K562 (cell line): ENCODE measurements around the gene FBXO8. TPM values are rescaled to one million over a fixed set of nuclear protein-coding genes. Genes with fewer than 3 reads are reported as not detected.

Experiments used
- CBFA2T3 ChIP-seq: fragments of 450-650 bp; IDR thresholded peaks from 2 replicates; pipeline ENCODE4 v1.6.1; 2017
- DPF2 ChIP-seq: fragments of 450-650 bp; IDR thresholded peaks from 2 replicates; pipeline ENCODE4 v1.6.1; 2016
- FOSL1 ChIP-seq: fragments of 200-800 bp; sonication (Bioruptor generic); conservative IDR thresholded peaks from 2 replicates; pipeline ENCODE4 v1.6.1; 2016; ENCODE audit warnings: missing genetic modification characterization, missing compliant biosample characterization
- KLF10 ChIP-seq: fragments of 250-450 bp; sonication (Bioruptor Pico); IDR thresholded peaks from 2 replicates; pipeline ENCODE4 v1.6.1; 2021; ENCODE audit warnings: matching md5 sums
- MYBL2 ChIP-seq, 2 experiments: fragments of 450-650 bp in 1 of 2; sonication (generic) in 1 of 2; formaldehyde crosslinking in 1 of 2; IDR thresholded peaks; 2 replicates each; pipeline versions ENCODE4 v1.6.1 to v1.8.1; 2017 to 2022; ENCODE audit warnings: borderline replicate concordance in 1 of 2, inconsistent platforms in 1 of 2, low read depth in 1 of 2, mild to moderate bottlenecking in 1 of 2, missing genetic modification reagents in 1 of 2, moderate library complexity in 1 of 2
- NR3C1 ChIP-seq: sonication (generic); formaldehyde crosslinking; IDR thresholded peaks from 2 replicates; pipeline ENCODE4 v1.8.1; 2022; ENCODE audit warnings: missing genetic modification reagents
- RBM17 ChIP-seq: fragments of 200-400 bp; formaldehyde crosslinking; IDR thresholded peaks from 2 replicates; pipeline ENCODE4 v1.6.1; 2017; ENCODE audit warnings: low read depth, mild to moderate bottlenecking, low read length, borderline replicate concordance
- SMARCA4 ChIP-seq: fragments of 450-650 bp; IDR thresholded peaks from 2 replicates; pipeline ENCODE4 v1.6.1; 2016
- ZNF197 ChIP-seq: fragments of 200-800 bp; sonication (Bioruptor generic); IDR thresholded peaks from 2 replicates; pipeline ENCODE4 v1.6.1; 2016; ENCODE audit warnings: low read depth, missing genetic modification characterization, missing compliant biosample characterization
- polyA plus RNA-seq, 8 experiments: library from polyadenylated mRNA; depleted of rRNA in 4 of 8; stranded (reverse) in 5 of 8; unstranded in 3 of 8; fragments of >200 nt; fragmentation: Nextera tagmentation in 2 of 8; fragmentation: Illumina TruSeq in 1 of 8; extraction: Ambion mirVana in 2 of 8; extraction: Trizol in 1 of 8; gene quantifications; 2 replicates each; pipeline versions ENCODE4 v1.2.1 to v1.2.3, GENCODE V29; 2011 to 2014; ENCODE audit warnings: inconsistent platforms in 1 of 8, missing spikeins in 1 of 8
- total RNA-seq, 7 experiments: library from RNA; depleted of rRNA in 6 of 7; stranded (reverse); fragments of >200 nt in 6 of 7; fragmentation: Illumina TruSeq in 2 of 7; extraction: Trizol in 2 of 7; gene quantifications; 2 replicates each; pipeline versions ENCODE4 v1.2.1 to v1.2.3, GENCODE V29; 2011 to 2021; ENCODE audit warnings: low replicate concordance in 1 of 7
- TF ChIP-seq, protein P1 (sequence below): fragments of 250-450 bp; sonication (Bioruptor Pico); IDR thresholded peaks from 2 replicates; pipeline ENCODE4 v1.8.0; 2021; ENCODE audit warnings: moderate library complexity, mild to moderate bottlenecking, inconsistent platforms
- TF ChIP-seq, protein P2 (sequence below): fragments of 450-650 bp; IDR thresholded peaks from 2 replicates; pipeline ENCODE4 v1.6.1; 2018; ENCODE audit not compliant: partially characterized antibody
- TF ChIP-seq, protein P3 (sequence below): fragments of 250-450 bp; sonication (Bioruptor Pico); IDR thresholded peaks from 2 replicates; pipeline ENCODE4 v1.5.0; 2020; ENCODE audit warnings: mild to moderate bottlenecking
- TF ChIP-seq, protein P4 (sequence below): IDR thresholded peaks from 3 replicates; pipeline ENCODE4 v1.6.1; 2011; ENCODE audit warnings: borderline replicate concordance, mild to moderate bottlenecking, moderate library complexity; ENCODE audit not compliant: insufficient read length; ENCODE audit errors: extremely low read depth

The FBXO8 gene
- total and polyA plus RNA-seq, 9 of the 15 experiments (the other 6 are each of a cell fraction or from before 2014, with no cell fraction given) = 12.9 to 27.1 (median 14.8) TPM

DNA sequence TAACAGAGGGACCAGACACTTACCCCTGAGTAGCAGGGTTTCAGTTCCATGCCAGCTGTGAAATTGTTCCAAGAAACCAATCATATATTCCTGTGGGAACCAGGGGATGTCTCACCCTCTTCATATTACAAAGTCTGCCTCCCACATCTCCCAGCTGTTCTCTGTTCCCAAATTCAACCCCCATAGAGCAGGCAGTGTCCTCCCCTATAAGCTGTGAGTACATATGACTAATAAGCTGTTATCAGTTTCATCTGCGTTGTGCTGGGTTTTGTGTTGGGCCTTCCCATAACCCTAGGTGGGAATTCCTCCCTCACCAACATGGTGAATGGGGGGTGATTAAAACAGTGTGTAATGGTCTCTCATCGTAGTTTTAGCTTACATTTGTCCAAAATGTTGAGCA is 41.3 kb upstream of the FBXO8 start (continued):
- TF ChIP-seq, protein P1, sequence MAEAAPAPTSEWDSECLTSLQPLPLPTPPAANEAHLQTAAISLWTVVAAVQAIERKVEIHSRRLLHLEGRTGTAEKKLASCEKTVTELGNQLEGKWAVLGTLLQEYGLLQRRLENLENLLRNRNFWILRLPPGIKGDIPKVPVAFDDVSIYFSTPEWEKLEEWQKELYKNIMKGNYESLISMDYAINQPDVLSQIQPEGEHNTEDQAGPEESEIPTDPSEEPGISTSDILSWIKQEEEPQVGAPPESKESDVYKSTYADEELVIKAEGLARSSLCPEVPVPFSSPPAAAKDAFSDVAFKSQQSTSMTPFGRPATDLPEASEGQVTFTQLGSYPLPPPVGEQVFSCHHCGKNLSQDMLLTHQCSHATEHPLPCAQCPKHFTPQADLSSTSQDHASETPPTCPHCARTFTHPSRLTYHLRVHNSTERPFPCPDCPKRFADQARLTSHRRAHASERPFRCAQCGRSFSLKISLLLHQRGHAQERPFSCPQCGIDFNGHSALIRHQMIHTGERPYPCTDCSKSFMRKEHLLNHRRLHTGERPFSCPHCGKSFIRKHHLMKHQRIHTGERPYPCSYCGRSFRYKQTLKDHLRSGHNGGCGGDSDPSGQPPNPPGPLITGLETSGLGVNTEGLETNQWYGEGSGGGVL (CRISPR knock-in tag) = no peak
- TF ChIP-seq, protein P2, sequence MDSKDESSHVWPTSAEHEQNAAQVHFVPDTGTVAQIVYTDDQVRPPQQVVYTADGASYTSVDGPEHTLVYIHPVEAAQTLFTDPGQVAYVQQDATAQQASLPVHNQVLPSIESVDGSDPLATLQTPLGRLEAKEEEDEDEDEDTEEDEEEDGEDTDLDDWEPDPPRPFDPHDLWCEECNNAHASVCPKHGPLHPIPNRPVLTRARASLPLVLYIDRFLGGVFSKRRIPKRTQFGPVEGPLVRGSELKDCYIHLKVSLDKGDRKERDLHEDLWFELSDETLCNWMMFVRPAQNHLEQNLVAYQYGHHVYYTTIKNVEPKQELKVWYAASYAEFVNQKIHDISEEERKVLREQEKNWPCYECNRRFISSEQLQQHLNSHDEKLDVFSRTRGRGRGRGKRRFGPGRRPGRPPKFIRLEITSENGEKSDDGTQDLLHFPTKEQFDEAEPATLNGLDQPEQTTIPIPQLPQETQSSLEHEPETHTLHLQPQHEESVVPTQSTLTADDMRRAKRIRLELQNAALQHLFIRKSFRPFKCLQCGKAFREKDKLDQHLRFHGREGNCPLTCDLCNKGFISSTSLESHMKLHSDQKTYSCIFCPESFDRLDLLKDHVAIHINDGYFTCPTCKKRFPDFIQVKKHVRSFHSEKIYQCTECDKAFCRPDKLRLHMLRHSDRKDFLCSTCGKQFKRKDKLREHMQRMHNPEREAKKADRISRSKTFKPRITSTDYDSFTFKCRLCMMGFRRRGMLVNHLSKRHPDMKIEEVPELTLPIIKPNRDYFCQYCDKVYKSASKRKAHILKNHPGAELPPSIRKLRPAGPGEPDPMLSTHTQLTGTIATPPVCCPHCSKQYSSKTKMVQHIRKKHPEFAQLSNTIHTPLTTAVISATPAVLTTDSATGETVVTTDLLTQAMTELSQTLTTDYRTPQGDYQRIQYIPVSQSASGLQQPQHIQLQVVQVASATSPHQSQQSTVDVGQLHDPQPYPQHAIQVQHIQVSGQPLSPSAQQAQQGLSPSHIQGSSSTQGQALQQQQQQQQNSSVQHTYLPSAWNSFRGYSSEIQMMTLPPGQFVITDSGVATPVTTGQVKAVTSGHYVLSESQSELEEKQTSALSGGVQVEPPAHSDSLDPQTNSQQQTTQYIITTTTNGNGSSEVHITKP = peak; percentile 63
- peak; percentile 18; the same call in 1 of the 2 replicates for TF ChIP-seq CBFA2T3
- TF ChIP-seq KLF10 (CRISPR knock-in tag) = no peak
- peak; percentile 20; the same call in 1 of the 2 replicates for TF ChIP-seq SMARCA4
- TF ChIP-seq RBM17 = no peak
- peak; percentile 80 for TF ChIP-seq FOSL1 (tag)
- TF ChIP-seq MYBL2 (IDR thresholded peaks at IDR 0.05; ENCODE audit: low read depth) = no peak
- no peak for TF ChIP-seq MYBL2 (CRISPR knock-in tag; IDR thresholded peaks at IDR 0.05; ENCODE audit: borderline replicate concordance)
- TF ChIP-seq, protein P3, sequence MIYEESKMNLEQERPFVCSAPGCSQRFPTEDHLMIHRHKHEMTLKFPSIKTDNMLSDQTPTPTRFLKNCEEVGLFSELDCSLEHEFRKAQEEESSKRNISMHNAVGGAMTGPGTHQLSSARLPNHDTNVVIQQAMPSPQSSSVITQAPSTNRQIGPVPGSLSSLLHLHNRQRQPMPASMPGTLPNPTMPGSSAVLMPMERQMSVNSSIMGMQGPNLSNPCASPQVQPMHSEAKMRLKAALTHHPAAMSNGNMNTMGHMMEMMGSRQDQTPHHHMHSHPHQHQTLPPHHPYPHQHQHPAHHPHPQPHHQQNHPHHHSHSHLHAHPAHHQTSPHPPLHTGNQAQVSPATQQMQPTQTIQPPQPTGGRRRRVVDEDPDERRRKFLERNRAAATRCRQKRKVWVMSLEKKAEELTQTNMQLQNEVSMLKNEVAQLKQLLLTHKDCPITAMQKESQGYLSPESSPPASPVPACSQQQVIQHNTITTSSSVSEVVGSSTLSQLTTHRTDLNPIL = no peak
- peak; percentile 24; the same call in 1 of the 2 replicates for TF ChIP-seq DPF2
- TF ChIP-seq NR3C1 = no peak
- TF ChIP-seq, protein P4, sequence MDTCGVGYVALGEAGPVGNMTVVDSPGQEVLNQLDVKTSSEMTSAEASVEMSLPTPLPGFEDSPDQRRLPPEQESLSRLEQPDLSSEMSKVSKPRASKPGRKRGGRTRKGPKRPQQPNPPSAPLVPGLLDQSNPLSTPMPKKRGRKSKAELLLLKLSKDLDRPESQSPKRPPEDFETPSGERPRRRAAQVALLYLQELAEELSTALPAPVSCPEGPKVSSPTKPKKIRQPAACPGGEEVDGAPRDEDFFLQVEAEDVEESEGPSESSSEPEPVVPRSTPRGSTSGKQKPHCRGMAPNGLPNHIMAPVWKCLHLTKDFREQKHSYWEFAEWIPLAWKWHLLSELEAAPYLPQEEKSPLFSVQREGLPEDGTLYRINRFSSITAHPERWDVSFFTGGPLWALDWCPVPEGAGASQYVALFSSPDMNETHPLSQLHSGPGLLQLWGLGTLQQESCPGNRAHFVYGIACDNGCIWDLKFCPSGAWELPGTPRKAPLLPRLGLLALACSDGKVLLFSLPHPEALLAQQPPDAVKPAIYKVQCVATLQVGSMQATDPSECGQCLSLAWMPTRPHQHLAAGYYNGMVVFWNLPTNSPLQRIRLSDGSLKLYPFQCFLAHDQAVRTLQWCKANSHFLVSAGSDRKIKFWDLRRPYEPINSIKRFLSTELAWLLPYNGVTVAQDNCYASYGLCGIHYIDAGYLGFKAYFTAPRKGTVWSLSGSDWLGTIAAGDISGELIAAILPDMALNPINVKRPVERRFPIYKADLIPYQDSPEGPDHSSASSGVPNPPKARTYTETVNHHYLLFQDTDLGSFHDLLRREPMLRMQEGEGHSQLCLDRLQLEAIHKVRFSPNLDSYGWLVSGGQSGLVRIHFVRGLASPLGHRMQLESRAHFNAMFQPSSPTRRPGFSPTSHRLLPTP = no peak
- TF ChIP-seq ZNF197 (CRISPR knock-in tag) = no peak
- TF ChIP-seq, all 486 proteins: peak for 11
